NOMO-1 (cell line): Measurements from ENCODE around the gene REXO2.

Experiments
- DNase-seq, 2 experiments: peaks; one replicate each; lab custom pipeline; 2025; ENCODE audit not compliant: unreplicated experiment in 2 of 2; lab: John Stamatoyannopoulos, UW

The REXO2 gene

DNA sequence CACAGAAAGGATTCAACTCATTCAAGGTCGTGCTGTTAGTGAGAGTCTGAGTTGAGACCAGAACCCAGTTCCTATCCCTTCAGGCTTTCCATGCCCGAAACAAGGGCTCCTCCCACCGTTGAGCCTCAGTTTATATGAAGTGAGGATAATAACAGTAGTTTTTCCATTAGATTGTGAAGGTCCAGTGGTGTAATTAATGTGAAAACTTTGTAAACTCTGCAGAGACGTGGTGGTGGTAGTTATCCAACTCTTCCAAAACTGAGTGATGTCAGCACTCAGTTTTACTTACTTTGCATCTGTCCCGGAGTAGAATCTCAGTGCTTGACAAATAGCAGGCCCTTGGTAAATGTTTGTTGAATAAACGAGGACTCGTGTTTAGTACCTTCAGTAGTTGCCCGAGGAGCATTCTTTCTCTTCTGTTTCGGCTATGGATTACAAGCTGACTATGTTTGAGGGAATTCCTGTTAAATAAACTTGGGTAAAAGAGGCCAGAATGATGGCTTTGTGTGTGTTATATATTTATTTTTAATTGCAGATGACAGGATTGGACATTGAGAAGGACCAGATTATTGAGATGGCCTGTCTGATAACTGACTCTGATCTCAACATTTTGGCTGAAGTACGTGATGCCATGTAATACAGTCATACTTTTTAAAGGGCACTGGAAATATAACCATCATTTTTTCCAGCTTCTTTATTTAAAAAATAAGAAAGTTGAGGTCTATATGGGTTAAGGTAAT lies 1.0 kb downstream of the REXO2 start:
- no peak for DNase-seq

DNA sequence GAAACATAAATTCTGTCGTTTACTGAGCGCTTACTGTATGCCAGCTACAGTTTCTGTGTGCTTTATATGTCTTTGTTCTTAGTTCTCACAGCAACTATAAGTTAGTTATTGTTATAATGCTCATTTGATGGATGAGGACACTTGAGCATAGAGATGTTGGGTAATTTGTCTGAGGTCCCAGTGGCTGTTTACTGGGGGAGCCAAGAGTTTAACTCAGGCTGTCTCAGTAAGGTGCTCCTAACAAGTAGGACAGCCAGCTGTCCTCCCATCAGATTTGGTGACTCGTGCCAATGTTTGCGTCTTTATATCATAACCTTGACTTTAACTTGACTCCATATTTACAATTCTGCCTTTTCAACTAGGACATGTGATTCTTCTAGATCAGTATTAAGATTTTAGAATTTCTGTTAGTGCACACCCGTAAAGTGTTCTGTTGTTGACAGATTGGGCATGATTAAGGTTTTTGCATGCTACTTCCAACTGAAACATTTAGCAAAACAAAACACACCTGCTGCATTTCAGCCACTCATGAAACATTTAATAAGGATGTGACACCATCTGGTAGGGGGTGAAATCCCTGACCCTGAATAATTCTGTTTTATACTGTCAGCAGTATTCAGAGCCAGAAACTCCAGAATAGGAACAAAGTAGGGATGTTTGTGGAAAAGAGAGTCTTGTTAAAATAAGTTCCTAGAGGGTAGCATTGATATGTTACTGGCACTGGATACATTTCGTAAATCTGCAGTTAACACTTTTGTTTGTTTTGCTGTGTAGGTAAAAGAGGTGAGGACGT lies 1.9 kb downstream of the REXO2 start:
- DNase-seq, result no peak

DNA sequence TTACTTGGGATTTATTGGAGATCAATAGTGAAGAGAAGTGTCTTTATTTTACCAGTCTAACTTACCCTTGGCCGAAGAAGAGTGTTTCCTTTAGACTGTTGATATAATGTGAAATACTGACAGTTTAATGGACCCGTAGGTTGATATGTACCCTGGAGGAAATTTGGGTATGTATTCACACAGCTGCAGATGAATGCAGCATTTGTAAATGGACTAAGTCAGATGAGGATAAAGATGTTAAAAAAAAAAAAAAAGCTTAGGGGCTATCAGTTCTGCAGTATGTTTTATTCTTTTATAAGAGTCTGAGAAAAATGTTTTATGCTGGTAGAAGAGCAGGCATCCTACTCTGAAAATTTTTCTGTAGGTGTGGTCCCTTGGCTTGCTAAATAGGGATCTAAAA lies 2.7 kb downstream of the REXO2 start:
- DNase-seq, result no peak

DNA sequence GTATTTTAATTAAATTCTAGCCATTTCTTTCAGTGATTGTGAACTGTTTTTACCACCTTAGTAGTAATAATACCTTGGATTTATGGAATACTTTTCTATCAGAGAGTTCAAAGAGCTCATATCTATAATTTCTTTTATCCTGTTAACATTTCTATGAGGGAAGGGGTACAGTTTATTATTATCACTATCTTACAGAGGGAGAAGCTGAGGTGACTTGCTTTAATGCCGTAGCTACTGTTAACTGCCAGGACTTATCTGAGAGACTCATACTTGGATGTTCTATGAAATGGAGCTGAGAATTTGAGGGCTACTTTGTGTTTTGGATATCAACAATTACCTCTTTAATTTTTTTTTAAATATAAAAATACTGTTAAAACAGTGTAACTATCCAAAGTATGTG lies 3.3 kb downstream of the REXO2 start:
- no peak for DNase-seq

DNA sequence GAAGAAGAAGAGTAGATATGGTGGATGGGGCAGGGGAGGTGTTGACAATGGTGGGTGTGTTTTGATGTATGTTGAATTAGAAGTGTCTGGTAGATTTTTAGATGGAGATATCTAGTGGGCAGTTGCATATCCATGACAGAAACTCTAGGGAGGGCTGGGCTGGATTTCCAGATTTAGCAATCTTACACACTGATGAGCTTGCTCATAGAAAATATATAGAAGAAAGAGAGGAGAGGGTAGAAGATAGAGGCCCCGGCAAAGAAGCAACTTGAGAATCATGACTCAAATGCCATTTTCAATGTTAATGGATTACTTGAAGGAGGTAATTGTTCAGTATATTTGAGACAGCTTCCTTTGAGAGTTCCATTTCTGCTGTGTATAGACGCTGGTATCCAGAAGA lies 8.2 kb downstream of the REXO2 start:
- no peak for DNase-seq

DNA sequence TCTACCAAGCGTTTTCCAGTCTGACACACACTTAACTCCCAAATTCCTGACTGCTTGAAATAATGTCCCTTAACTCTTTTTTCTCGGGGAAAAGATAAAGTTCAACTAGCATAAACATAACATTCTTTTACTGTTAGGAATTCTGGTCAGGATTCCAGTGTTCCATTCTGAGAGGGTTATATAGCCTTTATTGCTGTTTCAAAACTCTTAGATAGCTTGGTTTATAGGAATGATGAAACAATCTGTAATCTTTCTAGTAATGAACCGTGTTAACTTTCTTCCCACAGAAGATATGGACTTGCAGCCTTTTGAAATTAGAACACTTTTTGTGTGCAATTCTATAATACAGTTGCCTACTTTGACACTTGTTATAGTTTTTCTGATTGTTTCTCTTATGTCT lies 8.6 kb downstream of the REXO2 start:
- no peak for DNase-seq

DNA sequence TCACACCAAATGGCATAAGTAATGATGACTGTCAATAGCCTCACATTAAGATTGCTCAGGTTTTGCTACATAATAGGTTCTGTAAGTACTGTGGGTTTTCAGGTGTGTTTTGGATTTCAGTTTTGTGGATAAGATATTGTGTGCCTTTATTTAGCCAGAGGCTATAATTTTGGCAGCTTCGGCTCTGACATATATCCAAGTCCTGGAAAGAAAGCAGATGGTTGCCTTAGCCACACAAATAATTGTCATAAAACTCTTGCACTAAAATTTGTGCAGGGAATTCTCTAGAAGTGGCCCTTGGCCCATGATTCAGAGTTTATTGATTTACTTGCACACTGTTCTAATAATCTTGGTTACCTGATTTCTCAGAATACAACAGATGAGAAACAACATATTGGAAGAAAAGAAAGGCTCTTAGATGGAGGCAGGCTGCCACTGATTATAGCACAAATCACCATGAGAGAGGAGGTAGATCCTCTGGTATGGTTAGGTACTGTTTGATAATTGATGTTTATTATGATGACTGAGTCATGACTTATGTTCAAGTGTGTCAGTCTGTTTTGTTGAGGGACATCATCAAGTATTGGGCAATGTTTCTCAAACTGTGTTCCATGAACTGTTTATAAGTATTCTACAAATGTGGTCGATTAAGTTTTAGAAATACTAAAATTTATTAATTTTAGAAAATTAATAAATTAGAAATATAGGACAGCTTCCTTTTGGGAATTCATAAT lies 9.6 kb downstream of the REXO2 start:
- no peak for DNase-seq

DNA sequence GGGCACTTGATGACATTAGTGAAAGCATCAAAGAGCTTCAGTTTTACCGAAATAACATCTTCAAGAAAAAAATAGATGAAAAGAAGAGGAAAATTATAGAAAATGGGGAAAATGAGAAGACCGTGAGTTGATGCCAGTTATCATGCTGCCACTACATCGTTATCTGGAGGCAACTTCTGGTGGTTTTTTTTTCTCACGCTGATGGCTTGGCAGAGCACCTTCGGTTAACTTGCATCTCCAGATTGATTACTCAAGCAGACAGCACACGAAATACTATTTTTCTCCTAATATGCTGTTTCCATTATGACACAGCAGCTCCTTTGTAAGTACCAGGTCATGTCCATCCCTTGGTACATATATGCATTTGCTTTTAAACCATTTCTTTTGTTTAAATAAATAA lies 10.6 kb downstream of the REXO2 start:
- no peak for DNase-seq

DNA sequence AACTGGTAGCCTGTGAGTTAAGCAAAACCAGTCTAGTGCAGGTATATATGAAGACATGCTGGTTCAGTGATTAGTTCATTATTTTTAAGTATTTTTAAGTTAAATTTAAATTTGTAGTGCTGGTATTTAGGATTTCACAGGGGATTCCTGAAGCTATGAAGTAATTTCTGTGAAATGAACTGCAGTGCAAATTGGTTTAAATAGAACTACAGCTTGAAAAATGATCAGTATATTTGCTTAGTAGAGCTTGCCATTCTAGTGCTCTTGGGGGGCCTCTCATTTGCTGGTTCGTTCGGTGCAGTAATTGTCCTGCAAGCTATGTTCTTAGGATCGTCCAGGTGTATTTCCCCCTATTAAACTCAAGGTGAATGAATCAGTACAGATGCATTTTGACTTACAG lies 13.1 kb downstream of the REXO2 start:
- DNase-seq, result no peak

DNA sequence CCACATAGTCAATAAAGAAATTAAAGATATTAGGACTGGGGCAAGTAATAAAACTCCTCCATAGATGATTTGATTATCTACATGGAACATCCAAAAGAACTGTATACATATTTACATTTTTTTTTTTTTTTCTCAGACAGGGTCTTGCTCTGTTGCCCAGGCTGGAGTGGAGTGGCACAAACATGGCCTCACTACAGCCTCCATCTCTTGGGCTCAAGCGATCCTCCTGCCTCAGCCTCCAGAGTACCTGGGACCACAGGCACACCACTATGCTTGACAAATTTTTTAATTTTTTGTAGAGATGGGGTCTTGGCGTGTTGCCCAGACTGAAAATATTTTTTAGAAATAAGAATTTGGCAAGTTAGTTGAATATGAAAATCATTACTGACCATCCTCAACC lies 24.7 kb downstream of the REXO2 start:
- no peak for DNase-seq

DNA sequence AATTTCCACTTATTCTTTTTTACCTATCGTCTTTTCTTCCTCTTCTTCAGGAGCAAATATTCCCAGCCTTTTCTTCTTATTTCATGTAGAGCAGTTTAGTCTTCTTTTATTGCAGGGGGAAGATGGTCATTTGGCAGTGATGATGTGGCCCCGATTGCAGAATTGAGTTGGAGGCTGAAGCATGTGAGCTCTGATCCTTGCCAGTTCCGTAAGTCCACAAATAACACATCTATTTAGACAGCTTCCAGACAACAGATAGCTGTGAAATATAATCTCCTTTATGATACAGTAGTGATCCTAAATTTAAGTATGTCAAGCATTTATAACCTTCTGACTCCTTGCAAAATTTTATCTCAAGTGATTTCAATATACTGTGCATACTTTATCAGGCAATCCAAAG lies 27.5 kb downstream of the REXO2 start:
- DNase-seq, result no peak

DNA sequence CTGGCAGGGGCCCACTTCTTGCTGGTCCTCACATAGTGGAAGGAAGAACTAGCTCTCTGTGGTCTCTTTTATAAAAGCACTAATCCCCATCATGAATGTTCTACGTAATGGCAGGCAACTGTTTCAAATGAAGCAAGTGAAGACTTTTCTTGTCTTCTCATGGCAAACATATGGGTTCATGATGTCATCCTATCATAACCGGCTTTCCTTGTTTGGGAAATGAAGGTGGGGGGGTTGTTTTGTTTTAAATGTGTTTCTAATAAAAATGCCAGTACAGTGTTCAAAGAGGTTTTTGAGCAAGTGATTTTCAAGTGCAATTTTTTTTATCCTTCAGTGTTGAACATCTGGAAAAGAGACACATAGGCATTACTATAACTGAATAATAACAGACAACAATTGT lies 33.4 kb downstream of the REXO2 start:
- no peak for DNase-seq

DNA sequence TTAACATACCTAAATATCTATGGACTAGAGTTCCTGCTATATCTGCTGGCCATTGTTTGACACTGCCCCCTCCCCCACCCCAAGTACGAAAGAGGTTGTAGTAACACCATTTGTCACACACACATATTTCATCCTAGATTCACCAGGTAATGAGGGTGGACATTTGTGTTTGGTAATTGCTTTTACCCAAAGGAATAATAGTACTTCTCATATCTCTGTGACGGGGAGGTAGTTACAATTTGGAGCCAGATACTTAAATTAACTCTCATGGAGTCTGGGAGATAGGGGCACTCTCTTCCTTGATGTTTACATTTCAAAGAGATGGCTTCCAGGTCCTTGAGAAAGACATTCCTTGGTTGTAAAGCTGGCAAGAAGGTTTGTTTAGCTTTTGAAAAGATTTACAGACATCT lies 38.7 kb downstream of the REXO2 start:
- no peak for DNase-seq

DNA sequence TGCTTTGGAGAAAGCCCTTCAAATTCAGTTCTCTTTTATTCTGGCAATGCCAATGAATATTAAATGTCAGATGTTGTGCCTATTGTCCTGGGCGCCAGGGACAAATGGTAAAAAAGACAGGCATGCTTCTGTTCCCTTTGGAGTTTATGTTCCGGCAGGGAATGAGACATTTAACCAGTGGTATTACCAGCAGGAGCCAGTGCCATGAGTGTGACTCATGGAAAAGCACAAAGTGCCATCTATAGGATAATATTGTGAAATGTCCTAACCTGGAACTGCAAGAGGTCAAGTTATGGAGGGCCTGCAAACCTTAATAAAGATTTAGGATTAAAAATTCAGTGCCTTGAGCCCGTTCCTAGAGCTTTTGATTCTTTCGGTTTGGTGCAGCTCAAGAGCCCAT lies 39.5 kb downstream of the REXO2 start:
- no peak for DNase-seq

DNA sequence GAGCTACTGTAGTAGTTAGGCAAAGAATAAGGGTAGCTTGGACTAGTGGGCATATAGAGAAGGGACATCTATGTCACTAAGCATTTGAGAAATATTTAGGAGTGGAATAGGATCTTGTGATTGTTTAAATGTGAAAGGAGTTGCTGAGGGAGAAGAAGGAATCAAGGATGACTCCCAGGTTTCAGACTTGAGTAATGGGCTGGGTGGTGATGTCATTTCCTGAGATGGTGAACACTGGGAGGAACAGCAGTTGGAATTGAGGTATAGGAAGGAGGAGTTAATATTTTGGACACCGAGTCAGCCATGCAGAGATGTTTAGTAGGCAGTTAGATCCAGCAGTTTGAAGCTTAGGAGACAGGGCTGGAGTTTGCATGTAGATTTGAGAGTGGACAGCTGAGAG lies 40.1 kb downstream of the REXO2 start:
- no peak for DNase-seq

DNA sequence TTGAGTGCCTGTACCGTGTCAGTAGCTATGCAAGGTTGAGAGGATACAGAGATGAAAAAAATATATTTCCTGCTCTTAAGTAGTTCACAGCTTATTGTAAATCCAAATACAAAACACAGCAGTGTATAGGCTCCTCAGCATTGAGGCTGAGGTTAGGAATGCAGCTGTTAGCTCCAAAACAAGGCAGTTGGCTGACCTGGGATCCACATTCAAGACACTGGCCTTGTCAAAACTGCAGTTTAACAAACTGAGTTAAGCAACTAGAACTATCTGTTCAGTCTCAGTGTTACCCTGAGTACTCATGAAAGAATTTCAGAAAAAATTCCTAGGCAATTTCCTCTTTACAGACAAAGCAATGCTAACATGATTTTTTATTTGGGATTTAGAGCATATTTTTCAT lies 42.8 kb downstream of the REXO2 start:
- no peak for DNase-seq

DNA sequence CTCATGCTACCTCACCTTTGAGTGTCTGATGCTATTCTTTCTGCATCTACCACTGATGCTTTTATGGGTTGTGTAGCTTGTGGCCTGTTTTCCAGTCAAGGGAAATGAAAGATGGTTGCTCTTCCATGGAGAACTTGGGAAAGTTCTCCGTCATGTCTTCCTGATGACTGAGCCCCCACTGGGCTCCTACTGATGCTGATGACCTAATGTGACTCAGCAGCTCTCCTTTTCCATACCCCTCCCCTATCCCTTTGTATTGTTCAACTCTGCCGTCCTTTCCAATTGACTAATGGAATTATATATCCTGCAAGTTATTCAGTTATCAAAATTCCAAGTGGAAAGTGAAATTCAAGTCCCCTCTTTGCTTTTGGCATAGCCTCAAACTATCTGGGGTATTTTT lies 44.7 kb downstream of the REXO2 start:
- no peak for DNase-seq

DNA sequence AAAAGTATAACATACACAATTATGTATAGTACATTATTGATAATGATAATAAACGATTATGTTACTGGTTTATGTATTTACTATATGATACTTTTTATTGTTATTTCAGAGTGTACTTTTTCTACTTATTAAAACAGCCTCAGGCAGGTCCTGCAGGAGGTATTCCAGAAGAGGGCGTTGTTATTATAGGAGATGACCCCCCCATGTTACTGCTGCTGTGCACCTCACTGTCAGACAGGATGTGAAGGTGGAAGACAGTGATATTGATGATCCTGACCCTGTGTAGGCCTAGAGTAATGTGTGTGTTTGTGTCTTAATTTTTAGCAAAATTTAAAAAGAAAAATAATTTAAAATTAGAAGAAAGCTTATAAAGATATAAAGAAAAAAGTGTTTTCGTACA lies 57.6 kb downstream of the REXO2 start:
- no peak for DNase-seq

DNA sequence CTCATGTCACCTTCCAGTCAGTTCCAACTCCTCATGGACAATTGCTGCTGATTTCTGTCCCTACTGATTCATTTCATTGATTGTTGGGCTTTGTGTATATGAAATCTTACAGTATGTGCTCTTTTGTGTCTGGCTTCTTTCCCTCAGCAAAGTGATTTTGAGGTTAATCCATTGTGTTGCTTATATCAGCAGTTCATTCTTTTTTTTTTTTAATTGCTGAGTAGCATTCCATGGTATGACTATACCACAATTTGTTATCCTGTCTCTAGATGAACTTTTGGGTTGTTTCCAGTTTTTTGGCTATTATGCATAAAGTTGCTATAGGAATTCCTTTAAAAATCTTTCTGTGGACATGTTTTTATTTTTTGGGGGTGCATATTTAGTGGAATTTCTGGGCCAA lies 60.5 kb downstream of the REXO2 start:
- no peak for DNase-seq
